ENCODE measurements around the gene NLGN1.

GRCh38 chr3:173719585-173719984 is 322.0 kb downstream of the NLGN1 start:
- TF ChIP-seq CTCF (IDR thresholded peaks at IDR 0.05) (no peak), POLR2AphosphoS5 (IDR thresholded peaks at IDR 0.05; ENCODE audit: low read depth, low read length) (no peak)

Data from Panc1 (cell line).